ENCODE measurements around the gene RAC3. TPM values are rescaled to one million over a fixed set of nuclear protein-coding genes. Genes with fewer than 3 reads are reported as not detected.
A peak's percentile ranks its signal among the peaks of the same experiment; 100 is the strongest.

The RAC3 gene
- total and polyA plus RNA-seq, 10 donors = 0.60 to 3.4 (median 1.1) TPM; not detected in 2

- Histone ChIP-seq H3K4me3 (no peak overlapping the region), H3K36me3 (no peaks in the 10 kb centered on the region), H3K4me1 (peaks cover 8 to 13% (median 11%) of the 10 kb centered on the region in 6 donors), H3K27me3 (replicated peaks in 1 of 7) (no peaks in the 10 kb centered on the region), H3K9me3 (no peaks in the 10 kb centered on the region), H3K27ac (no peak overlapping the region)
- DNase-seq = no peak
- no peak for TF ChIP-seq CTCF (IDR thresholded peaks at IDR 0.05 in 8 of 11, conservative IDR thresholded peaks at IDR 0.05 in 3 of 11)
- no peak for TF ChIP-seq POLR2A (IDR thresholded peaks at IDR 0.05)
- no peak for TF ChIP-seq POLR2AphosphoS5 (IDR thresholded peaks at IDR 0.05)
- intact Hi-C loops (cut with DNase I; ENCODE audit: low total_unique reads) = no loop called here
These were observed 39.1 kb downstream of the RAC3 start for GRCh38 chr17:82070611-82071010.

- H3K9me3 ChIP-seq = no peaks in the 10 kb centered on the region
- no peak for TF ChIP-seq CTCF (IDR thresholded peaks at IDR 0.05 in 8 of 11, conservative IDR thresholded peaks at IDR 0.05 in 3 of 11)
- TF ChIP-seq POLR2AphosphoS5 (IDR thresholded peaks at IDR 0.05) = no peak
- no peak for TF ChIP-seq POLR2A (IDR thresholded peaks at IDR 0.05)
- DNase-seq = no peak
- no peak overlapping the region for H3K27ac ChIP-seq
- H3K27me3 ChIP-seq (replicated peaks in 1 of 7) = no peaks in the 10 kb centered on the region
- H3K4me1 ChIP-seq = no peaks in the 10 kb centered on the region
- peaks cover 0 to 4% (median 0%) of the 10 kb centered on the region in 6 donors for H3K36me3 ChIP-seq
- WGBS, 5 donors = 76 to 86% (median 83%) methylated on average over 6 of the region's 6 CpGs
- no peak overlapping the region for H3K4me3 ChIP-seq
- intact Hi-C loops (cut with DNase I; ENCODE audit: low total_unique reads) = no loop called here
These were observed 41.3 kb downstream of the RAC3 start for GRCh38 chr17:82072827-82073226.

GRCh38 chr17:82073446-82073845, 42.0 kb downstream of the RAC3 start:
- Histone ChIP-seq H3K9me3 (no peaks in the 10 kb centered on the region), H3K27me3 (replicated peaks in 1 of 7) (no peaks in the 10 kb centered on the region), H3K36me3 (peaks cover 0 to 10% (median 2%) of the 10 kb centered on the region in 6 donors), H3K4me3 (no peak overlapping the region), H3K4me1 (no peaks in the 10 kb centered on the region), H3K27ac (no peak overlapping the region)
- 82 to 89% (median 86%) methylated on average over 9 of the region's 9 CpGs for WGBS, 5 donors
- no peak for DNase-seq
- intact Hi-C loops (cut with DNase I; ENCODE audit: low total_unique reads) = no loop called here
- TF ChIP-seq POLR2A (IDR thresholded peaks at IDR 0.05) = no peak
- TF ChIP-seq CTCF (IDR thresholded peaks at IDR 0.05 in 8 of 11, conservative IDR thresholded peaks at IDR 0.05 in 3 of 11) = no peak
- TF ChIP-seq POLR2AphosphoS5 (IDR thresholded peaks at IDR 0.05) = no peak

- no peak overlapping the region for H3K27ac ChIP-seq
- no peak for TF ChIP-seq CTCF (IDR thresholded peaks at IDR 0.05 in 8 of 11, conservative IDR thresholded peaks at IDR 0.05 in 3 of 11)
- TF ChIP-seq POLR2AphosphoS5 (IDR thresholded peaks at IDR 0.05) = peak in 1 of 3 donors; percentile 18
- no peaks in the 10 kb centered on the region for H3K4me1 ChIP-seq
- H3K4me3 ChIP-seq = no peak overlapping the region
- H3K36me3 ChIP-seq = peaks cover 0 to 38% (median 26%) of the 10 kb centered on the region in 6 donors
- intact Hi-C loops (cut with DNase I; ENCODE audit: low total_unique reads) = no loop called here
- H3K9me3 ChIP-seq = no peaks in the 10 kb centered on the region
- H3K27me3 ChIP-seq (replicated peaks in 1 of 7) = no peaks in the 10 kb centered on the region
- DNase-seq = no peak
- WGBS, 5 donors = 79 to 84% (median 82%) methylated on average over 24 to 25 of the region's 25 CpGs
These were observed 44.7 kb downstream of the RAC3 start for GRCh38 chr17:82076018-82076784.
